ENCODE data around the gene TMEM134. TPM values are rescaled to one million over a fixed set of nuclear protein-coding genes. Genes with fewer than 3 reads are reported as not detected.

The TMEM134 gene
- total RNA-seq, 1 donor, result 18.6 TPM

DNA sequence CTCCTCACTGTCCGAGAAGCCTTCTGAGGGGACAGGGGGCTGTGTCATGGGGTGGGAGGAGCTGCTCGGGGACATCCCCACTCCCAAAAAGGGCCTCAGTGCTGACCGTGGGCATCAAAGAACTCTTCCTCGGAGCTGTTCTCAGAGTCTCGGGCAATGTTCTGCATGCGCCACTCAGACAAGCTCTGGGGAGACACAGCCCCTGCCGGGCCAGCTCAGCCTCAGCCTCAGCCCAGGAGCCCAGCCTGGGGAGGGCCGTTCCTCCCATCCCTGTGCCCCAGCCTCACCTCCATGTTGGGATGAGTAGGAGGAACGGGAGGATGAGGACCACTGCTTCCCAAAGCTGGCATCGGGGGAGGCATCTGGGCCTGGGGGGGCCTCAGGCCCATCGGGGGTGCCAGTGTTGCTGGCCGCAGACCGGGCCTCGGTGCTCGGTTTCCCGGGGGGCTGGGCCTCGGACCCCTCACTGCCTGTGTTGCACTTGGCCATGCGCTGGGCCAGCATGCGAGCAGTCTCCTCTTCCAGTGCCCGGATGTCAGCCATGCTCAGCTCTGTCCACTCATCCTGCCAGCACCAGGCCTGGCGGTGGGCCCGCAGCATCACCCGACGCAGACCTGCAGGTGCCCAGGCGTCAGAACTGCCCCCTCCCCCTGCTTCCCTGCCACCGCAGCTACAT lies 30.9 kb upstream of the TMEM134 start:
- no peak for DNase-seq (ENCODE audit: low read depth)
- H3K4me3 ChIP-seq (ENCODE audit: low read depth, low read length), result no peak overlapping the region
- TF ChIP-seq, protein P1, sequence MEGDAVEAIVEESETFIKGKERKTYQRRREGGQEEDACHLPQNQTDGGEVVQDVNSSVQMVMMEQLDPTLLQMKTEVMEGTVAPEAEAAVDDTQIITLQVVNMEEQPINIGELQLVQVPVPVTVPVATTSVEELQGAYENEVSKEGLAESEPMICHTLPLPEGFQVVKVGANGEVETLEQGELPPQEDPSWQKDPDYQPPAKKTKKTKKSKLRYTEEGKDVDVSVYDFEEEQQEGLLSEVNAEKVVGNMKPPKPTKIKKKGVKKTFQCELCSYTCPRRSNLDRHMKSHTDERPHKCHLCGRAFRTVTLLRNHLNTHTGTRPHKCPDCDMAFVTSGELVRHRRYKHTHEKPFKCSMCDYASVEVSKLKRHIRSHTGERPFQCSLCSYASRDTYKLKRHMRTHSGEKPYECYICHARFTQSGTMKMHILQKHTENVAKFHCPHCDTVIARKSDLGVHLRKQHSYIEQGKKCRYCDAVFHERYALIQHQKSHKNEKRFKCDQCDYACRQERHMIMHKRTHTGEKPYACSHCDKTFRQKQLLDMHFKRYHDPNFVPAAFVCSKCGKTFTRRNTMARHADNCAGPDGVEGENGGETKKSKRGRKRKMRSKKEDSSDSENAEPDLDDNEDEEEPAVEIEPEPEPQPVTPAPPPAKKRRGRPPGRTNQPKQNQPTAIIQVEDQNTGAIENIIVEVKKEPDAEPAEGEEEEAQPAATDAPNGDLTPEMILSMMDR (IDR thresholded peaks at IDR 0.05; ENCODE audit: insufficient read depth, low read depth, low read length), result no peak

DNA sequence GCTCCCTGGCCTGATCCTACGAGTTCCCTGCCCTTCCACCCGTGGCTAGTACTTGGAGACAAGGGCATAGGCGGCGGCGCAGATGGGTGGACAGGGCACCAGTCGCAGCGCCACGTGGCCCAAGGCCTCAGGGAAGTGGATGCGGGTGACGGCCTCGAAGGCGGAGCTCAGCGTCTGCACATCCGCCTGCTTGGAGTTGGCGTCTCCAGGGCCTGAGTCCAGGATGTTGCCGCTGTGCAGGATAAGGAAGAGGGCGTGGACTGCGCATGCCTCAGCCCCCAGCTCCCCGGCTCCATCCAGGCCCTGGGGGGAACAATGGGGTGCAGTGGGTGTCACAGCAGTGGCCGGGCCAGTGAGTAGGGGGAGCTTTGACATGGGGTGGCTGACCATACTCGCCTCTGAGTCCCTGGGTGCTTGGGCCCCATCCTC lies 29.5 kb upstream of the TMEM134 start:
- no peak for DNase-seq (ENCODE audit: low read depth)
- H3K4me3 ChIP-seq (ENCODE audit: low read depth, low read length), result no peak overlapping the region
- TF ChIP-seq, protein P1 (IDR thresholded peaks at IDR 0.05; ENCODE audit: insufficient read depth, low read depth, low read length), result no peak

DNA sequence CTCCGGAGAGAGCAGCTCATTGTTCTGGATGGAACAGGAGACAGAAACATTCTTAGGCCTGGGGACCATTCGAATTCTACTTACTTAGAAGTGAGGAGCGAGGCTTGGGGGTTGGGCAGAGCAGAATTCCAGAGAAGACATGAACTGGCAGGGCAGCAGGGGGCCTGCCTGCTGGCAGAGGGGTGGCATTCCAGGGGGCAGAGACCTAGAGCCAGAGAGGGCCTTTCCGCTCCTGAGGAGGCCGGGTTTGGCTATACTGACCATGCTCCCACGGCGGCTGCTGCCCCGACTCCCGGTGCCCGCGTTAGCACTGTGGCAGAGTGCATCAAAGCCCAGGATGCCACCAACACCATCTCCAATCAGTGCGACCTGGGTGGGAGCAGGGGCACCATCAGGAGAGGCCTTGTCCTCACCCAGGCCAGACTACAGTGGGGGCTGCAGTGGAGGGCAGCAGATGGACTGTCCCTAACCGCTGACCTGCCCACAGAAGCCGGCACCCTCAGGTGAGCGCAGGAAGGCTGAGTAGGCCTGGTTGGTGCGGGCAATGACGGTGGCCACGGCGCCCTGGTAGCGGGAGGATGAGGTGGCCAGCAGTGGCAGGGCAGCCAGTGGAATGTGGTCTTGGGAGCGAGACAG lies 28.7 kb upstream of the TMEM134 start:
- DNase-seq (ENCODE audit: low read depth), result no peak
- no peak overlapping the region for H3K4me3 ChIP-seq (ENCODE audit: low read depth, low read length)
- TF ChIP-seq, protein P1 (IDR thresholded peaks at IDR 0.05; ENCODE audit: insufficient read depth, low read depth, low read length), result no peak

DNA sequence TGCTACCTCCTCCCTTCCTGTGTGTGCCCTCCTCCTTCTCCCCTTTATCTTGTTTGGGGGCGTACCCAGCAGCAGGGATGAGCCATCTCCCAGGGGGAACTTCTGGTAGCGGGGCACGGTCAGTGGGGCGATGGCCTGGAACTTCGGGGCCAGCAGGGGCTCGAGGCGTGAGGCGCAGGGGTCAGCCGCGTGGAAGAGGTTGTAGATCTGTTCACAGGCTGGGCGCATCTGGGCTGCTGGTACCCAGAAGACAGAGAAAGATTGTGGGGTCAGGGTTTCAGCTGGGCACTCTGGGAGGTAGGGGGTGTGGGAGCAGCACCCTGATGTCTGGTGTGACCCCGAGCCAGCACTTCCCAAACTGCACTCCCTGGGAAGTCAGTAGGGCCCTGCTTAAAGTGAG lies 27.1 kb upstream of the TMEM134 start:
- TF ChIP-seq, protein P1 (IDR thresholded peaks at IDR 0.05; ENCODE audit: insufficient read depth, low read depth, low read length), result no peak
- DNase-seq (ENCODE audit: low read depth), result no peak
- H3K4me3 ChIP-seq (ENCODE audit: low read depth, low read length), result no peak overlapping the region

DNA sequence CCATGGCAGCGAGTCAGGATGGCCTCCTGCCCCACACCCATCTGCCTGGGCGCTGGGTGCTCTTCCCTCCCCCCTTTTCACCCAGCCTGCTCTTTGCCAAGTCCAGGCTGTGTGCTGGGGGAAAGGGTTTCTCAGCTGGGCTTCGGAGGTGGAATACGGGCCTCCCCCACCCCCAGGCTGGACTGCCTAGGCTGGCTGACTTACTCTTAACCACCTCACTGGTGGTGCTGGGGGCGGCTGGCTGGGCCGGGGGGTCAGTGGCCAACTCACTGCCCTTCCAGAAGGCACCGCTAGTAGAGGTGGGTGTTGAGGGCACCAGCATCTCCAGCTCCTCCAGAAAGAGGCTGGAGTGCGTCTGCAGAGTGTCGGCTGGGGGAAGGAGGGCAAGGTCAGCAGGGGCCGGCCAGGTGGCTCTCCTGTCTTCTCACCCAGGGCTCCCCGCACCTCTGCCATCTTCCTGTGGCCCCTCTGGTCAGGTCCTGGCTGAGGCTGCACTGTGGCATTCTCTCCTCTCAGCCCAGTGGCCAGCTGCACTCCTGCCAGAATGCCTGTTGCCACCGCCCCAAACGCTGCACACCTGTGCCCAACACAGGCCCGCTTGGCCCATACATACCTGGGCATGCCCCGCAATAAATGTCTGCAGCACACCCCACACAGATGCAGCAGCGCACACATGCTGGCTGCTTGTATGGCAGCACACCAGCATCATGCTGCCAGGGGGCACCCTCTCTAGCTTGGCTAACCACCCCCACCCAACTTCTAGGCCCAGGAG lies 26.4 kb upstream of the TMEM134 start:
- DNase-seq (ENCODE audit: low read depth), result no peak

DNA sequence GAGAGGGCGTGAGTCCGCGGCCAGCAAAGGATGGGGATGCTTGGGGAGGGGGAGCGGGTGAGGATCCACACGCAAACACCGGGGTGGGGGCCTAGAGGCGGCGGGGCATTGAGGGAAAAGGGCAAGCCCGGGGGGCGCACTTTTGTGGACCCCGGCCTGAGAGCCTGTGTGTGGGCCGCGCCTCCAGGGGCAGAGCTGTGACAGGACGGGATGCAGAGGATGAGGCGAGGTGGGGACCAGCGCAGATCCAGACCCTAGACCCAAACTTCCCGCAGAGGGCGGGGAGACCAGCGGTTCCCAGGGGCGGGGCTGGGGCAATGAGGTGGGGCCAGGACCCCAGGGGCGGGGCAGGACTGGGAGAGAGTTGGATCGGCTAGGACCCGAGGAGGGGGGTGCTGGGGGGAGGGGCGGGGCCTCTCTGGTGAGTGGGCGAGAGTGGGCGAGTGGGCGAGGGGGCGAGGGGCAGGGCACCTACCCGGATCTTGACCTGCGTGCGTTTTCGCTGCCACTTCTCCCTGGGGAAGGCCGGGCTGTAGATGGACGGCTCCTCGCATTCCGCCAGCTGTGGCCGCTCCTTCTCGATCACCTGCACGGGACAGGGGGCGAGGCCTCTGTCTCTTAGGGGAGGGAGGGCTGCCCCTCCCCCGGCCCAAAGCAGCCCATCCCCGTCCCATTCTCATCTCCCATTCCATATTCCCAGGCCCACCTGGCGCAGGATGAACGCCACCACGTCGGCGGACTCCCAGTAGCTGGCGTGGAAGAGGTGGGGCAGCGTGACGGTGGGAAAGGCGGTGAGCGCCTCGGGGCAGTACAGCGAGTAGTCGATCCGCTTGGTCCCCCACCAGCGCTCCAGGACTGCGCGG lies 25.6 kb upstream of the TMEM134 start:
- DNase-seq (ENCODE audit: low read depth), result no peak
- TF ChIP-seq, protein P1 (IDR thresholded peaks at IDR 0.05; ENCODE audit: insufficient read depth, low read depth, low read length), result no peak
- no peak overlapping the region for H3K4me3 ChIP-seq (ENCODE audit: low read depth, low read length)

More for the DNA sequence above, 26.4 kb upstream of the TMEM134 start:
- no peak overlapping the region for H3K4me3 ChIP-seq (ENCODE audit: low read depth, low read length)
- TF ChIP-seq, protein P1 (IDR thresholded peaks at IDR 0.05; ENCODE audit: insufficient read depth, low read depth, low read length), result no peak

All from fibroblast of villous mesenchyme (primary cell).